Progenitor cell of endocrine pancreas (in vitro differentiated cells): ENCODE results near the gene KCNAB2. TPM values are rescaled to one million over a fixed set of nuclear protein-coding genes. Genes with fewer than 3 reads are reported as not detected.

Experiments used
- DNase-seq: peaks from one replicate; pipeline ENCODE4 v3.0.0; 2021; ENCODE audit warnings: low spot score; ENCODE audit not compliant: unreplicated experiment
- H3K27ac Mint-ChIP-seq: 2 replicates; pipeline ENCODE4 v1.8.0; 2021; ENCODE audit warnings: mild to moderate bottlenecking, moderate library complexity, mixed read lengths
- H3K27me3 Mint-ChIP-seq: 2 replicates; pipeline ENCODE4 v1.8.0; 2021; ENCODE audit warnings: mixed read lengths
- H3K36me3 Mint-ChIP-seq: 2 replicates; pipeline ENCODE4 v1.8.0; 2022; ENCODE audit warnings: mixed read lengths; ENCODE audit not compliant: insufficient read depth
- H3K4me1 Mint-ChIP-seq: 2 replicates; pipeline ENCODE4 v1.8.0; 2021; ENCODE audit warnings: low read depth, mixed read lengths
- H3K4me3 Mint-ChIP-seq: 2 replicates; pipeline ENCODE4 v1.8.0; 2021; ENCODE audit warnings: low read depth, mild to moderate bottlenecking, moderate library complexity, mixed read lengths
- H3K9me3 Mint-ChIP-seq: 2 replicates; pipeline ENCODE4 v1.8.0; 2021; ENCODE audit warnings: low read depth, mixed read lengths
- total RNA-seq: library from RNA; stranded (reverse); gene quantifications from 2 replicates; pipeline ENCODE4 v1.2.1, GENCODE V29; 2021
- TF ChIP-seq, protein P1 (sequence below): fragments of 200-600 bp; sonication (generic); IDR thresholded peaks from one replicate; pipeline ENCODE4 v1.5.0; 2021; ENCODE audit warnings: antibody characterized with exemption, mild to moderate bottlenecking; ENCODE audit not compliant: unreplicated experiment

Gene KCNAB2
- total RNA-seq, 1 donor from 2014 or later, result 6.9 TPM

DNA sequence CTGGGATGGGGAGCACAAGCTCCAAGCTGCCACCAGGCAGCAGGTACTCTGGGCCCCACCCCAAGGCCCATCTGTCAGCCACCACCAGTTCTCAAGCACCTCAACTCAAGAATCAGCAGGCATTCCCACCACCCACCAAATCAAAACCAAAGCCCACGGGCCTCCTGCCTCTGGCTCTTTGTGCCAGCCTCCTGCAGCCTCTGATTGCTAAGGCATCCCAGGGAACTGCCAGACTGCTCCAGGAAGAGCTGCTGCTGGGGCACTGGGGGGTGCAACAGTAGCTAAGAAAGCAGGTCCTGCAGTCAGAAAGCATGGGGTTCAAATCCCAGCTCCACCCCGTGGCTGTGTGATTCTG is 99.7 kb downstream of the KCNAB2 start:
- no peaks in the 10 kb centered on the region for H3K36me3 Mint-ChIP-seq
- no peak overlapping the region for H3K4me3 Mint-ChIP-seq
- H3K27ac Mint-ChIP-seq, result no peak overlapping the region
- TF ChIP-seq, protein P1, sequence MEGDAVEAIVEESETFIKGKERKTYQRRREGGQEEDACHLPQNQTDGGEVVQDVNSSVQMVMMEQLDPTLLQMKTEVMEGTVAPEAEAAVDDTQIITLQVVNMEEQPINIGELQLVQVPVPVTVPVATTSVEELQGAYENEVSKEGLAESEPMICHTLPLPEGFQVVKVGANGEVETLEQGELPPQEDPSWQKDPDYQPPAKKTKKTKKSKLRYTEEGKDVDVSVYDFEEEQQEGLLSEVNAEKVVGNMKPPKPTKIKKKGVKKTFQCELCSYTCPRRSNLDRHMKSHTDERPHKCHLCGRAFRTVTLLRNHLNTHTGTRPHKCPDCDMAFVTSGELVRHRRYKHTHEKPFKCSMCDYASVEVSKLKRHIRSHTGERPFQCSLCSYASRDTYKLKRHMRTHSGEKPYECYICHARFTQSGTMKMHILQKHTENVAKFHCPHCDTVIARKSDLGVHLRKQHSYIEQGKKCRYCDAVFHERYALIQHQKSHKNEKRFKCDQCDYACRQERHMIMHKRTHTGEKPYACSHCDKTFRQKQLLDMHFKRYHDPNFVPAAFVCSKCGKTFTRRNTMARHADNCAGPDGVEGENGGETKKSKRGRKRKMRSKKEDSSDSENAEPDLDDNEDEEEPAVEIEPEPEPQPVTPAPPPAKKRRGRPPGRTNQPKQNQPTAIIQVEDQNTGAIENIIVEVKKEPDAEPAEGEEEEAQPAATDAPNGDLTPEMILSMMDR, result no peak
- no peak for DNase-seq
- no peaks in the 10 kb centered on the region for H3K9me3 Mint-ChIP-seq
- H3K4me1 Mint-ChIP-seq, result peaks cover 1% of the 10 kb centered on the region
- H3K27me3 Mint-ChIP-seq, result peaks cover 31% of the 10 kb centered on the region

DNA sequence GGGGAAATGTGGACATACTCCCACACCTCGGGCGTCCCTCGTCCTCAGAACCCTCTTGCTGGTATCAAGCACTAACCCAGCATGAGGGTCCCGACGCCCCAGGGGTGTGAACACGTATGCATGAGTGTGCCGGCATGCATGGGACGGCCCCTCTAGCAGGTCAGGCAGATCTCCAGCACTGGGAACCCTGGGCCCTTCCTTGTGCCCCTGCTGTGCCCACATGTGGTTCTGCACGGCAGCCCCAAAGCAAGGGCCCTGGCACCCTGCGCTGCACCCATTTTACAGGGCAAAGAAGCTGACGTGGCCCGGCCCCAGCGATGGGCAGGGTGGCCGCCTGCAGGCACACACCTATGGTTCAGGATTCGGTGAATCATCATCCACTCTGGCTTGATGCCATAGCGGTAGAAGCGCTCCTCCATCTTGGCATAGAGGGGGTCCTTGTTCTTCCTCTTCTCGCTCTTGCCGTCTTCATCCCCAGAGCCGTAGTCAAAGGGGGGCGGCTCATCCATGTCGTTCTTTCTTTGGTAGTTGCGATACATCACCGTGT is 100.2 kb downstream of the KCNAB2 start:
- no peak overlapping the region for H3K4me3 Mint-ChIP-seq
- H3K4me1 Mint-ChIP-seq, result peaks cover 1% of the 10 kb centered on the region
- H3K27me3 Mint-ChIP-seq, result peaks cover 31% of the 10 kb centered on the region
- H3K36me3 Mint-ChIP-seq, result no peaks in the 10 kb centered on the region
- DNase-seq, result no peak
- H3K9me3 Mint-ChIP-seq, result no peaks in the 10 kb centered on the region
- TF ChIP-seq, protein P1, result no peak
- H3K27ac Mint-ChIP-seq, result no peak overlapping the region

DNA sequence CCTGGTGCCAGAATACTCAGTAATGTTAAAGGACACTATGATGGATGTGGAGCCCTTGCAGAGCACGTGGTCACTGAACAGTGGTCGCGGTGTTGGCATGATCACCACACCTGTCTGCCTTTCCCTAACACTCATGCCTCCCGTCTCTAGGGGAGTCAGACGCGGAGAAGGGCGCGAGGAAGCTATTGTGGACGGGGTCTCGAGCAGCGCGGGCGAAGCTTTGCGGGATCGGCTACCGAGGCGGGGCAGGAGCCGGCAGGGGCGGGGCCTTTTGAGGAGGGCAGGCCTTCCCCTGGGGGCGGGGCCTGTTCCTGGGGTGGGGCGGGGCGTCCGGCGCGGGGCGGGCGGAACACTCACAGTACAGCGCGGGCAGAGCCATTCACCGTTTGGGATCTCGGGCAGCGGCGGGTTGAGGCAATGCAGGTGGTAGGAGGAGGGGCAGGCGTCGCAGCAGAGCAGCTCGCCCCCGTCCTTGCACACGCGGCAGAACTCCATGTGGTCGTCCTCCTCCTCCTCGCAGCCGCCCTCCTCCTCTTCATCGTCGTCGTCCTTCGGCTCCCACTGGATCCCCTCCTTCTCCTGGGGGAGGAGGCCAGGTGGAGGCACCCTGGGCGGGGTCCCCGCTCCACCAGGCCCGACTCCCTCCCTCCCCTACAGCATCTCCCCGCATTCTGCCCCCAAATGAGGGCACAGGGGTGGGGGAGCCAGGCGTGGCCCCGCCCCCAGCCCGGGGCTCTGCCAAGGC is 103.0 kb downstream of the KCNAB2 start:
- Mint-ChIP-seq H3K27me3 (peaks cover 41% of the 10 kb centered on the region), H3K4me3 (peak overlapping the region; percentile 58), H3K36me3 (no peaks in the 10 kb centered on the region), H3K4me1 (peaks cover 1% of the 10 kb centered on the region), H3K9me3 (no peaks in the 10 kb centered on the region), H3K27ac (no peak overlapping the region)
- peak; percentile 53 for DNase-seq
- TF ChIP-seq, protein P1, result no peak

DNA sequence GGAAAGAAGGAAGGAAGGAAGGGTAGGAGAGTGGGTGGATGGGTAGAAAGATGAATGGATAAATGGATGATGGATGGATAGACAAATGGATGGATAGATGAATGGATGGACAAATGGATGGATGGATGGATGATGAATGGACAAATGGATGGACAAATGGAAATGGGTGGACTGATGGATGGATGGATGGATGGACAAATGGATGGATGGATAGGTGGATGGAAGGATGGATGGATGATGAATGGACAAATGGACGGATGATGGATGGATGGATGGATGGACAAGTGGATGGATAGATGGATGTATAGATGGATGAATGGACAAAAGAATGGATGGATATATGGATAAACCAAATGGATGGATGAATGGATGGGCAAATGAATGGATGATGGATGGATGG is 103.9 kb downstream of the KCNAB2 start:
- Mint-ChIP-seq H3K4me1 (no peaks in the 10 kb centered on the region), H3K9me3 (no peaks in the 10 kb centered on the region), H3K27me3 (peaks cover 37% of the 10 kb centered on the region), H3K27ac (no peak overlapping the region), H3K36me3 (no peaks in the 10 kb centered on the region), H3K4me3 (no peak overlapping the region)
- TF ChIP-seq, protein P1, result no peak
- no peak for DNase-seq

- TF ChIP-seq, protein P1, result no peak
Observed at GRCh38 chr1:6150006-6150938, 104.6 kb downstream of the KCNAB2 start.

More at GRCh38 chr1:6150006-6150938, 104.6 kb downstream of the KCNAB2 start:
- H3K4me1 Mint-ChIP-seq, result no peaks in the 10 kb centered on the region
- H3K27me3 Mint-ChIP-seq, result peaks cover 34% of the 10 kb centered on the region
- DNase-seq, result no peak
- H3K9me3 Mint-ChIP-seq, result no peaks in the 10 kb centered on the region
- no peak overlapping the region for H3K27ac Mint-ChIP-seq
- no peaks in the 10 kb centered on the region for H3K36me3 Mint-ChIP-seq
- H3K4me3 Mint-ChIP-seq, result no peak overlapping the region
